Endothelial cell of umbilical vein (primary cell): Measurements from ENCODE around the gene SH3GL1. TPM values are rescaled to one million over a fixed set of nuclear protein-coding genes. Genes with fewer than 3 reads are reported as not detected.

Source experiments
- BruUV-seq: library from RNA; stranded (reverse); fragments of 400-500 nt; replicated peaks from 2 replicates; lab custom pipeline; 2021; lab: Mats Ljungman, UMichigan
- CTCF ChIA-PET: fragments of 300-600, 350-600 bp; sonication (Branson Sonifier 250); formaldehyde crosslinking; loops from one replicate; lab custom pipeline; 2021; ENCODE audit warnings: antibody characterized with exemption, inconsistent platforms; lab: Charles Lee
- POLR2A ChIA-PET: fragments of 300-600, 350-600 bp; sonication (Branson Sonifier 250); formaldehyde crosslinking; loops from one replicate; lab custom pipeline; 2021; ENCODE audit warnings: antibody characterized with exemption, inconsistent platforms; lab: Charles Lee
- DNase-seq: peaks from one replicate; pipeline ENCODE4 v3.0.0-alpha.2; 2011; ENCODE audit warnings: low read depth, low spot score
- FAIRE-seq: peaks from 2 replicates; lab custom pipeline; 2011; peaks lifted over from hg19 to GRCh38; lab: Jason Lieb, UNC
- H2AFZ ChIP-seq: 2 replicates; pipeline ENCODE4 v1.6.0; 2012; ENCODE audit warnings: low read depth, low read length, control low read depth, inconsistent platforms
- H3K27ac ChIP-seq: 2 replicates; pipeline ENCODE4 v1.5.1; 2011; ENCODE audit warnings: low read depth, mild to moderate bottlenecking, control low read depth, low read length, moderate library complexity; ENCODE audit not compliant: insufficient read depth
- H3K27me3 ChIP-seq, 2 experiments: 2 replicates each; pipeline versions ENCODE4 v1.6.0 to v1.6.1; 2011; ENCODE audit warnings: low read length in 2 of 2, mixed read lengths in 1 of 2; ENCODE audit not compliant: control insufficient read depth in 2 of 2, insufficient read depth in 2 of 2
- H3K36me3 ChIP-seq, 2 experiments: 2 replicates in 1 of 2; 3 replicates in 1 of 2; pipeline ENCODE4 v1.5.1; 2011; ENCODE audit warnings: low read length in 2 of 2, mild to moderate bottlenecking in 1 of 2, moderate library complexity in 1 of 2; ENCODE audit not compliant: control insufficient read depth in 2 of 2, insufficient read depth in 2 of 2; ENCODE audit errors: extremely low read depth in 1 of 2
- H3K4me1 ChIP-seq: 3 replicates; pipeline ENCODE4 v1.5.1; 2011; ENCODE audit warnings: mild to moderate bottlenecking, low read length; ENCODE audit not compliant: control insufficient read depth, insufficient read depth; ENCODE audit errors: extremely low read depth
- H3K4me2 ChIP-seq: 2 replicates; pipeline ENCODE4 v1.6.1; 2011; ENCODE audit warnings: low read length, control low read depth, mixed read lengths; ENCODE audit not compliant: insufficient read depth
- H3K4me3 ChIP-seq, 3 experiments: fragments of 200-600 bp in 1 of 3; sonication (generic), shearing (Covaris generic) in 1 of 3; replicated peaks in 1 of 3; 2 replicates each; pipeline ENCODE4 v1.5.1; 2011 to 2016; ENCODE audit warnings: control low read depth in 3 of 3, low read length in 3 of 3, mild to moderate bottlenecking in 2 of 3, inconsistent platforms in 1 of 3, low read depth in 1 of 3, moderate library complexity in 1 of 3; ENCODE audit not compliant: insufficient read depth in 1 of 3
- H3K79me2 ChIP-seq: 2 replicates; pipeline ENCODE4 v1.6.0; 2012; ENCODE audit warnings: low read length, inconsistent platforms; ENCODE audit not compliant: control insufficient read depth, insufficient read depth
- H3K9ac ChIP-seq: replicated peaks from 2 replicates; pipeline ENCODE3; 2011; ENCODE audit warnings: low read length, control low read depth; ENCODE audit not compliant: insufficient read depth; ENCODE audit errors: extremely low read depth
- H3K9me1 ChIP-seq: replicated peaks from 3 replicates; pipeline ENCODE4 v1.6.0; 2011; ENCODE audit warnings: mild to moderate bottlenecking, low read length; ENCODE audit not compliant: control insufficient read depth, insufficient read depth; ENCODE audit errors: extremely low read depth
- H3K9me3 ChIP-seq: replicated peaks from 2 replicates; pipeline ENCODE4 v1.5.1; 2012; ENCODE audit warnings: low read length, inconsistent platforms; ENCODE audit not compliant: control insufficient read depth, insufficient read depth
- H4K20me1 ChIP-seq: replicated peaks from 2 replicates; pipeline ENCODE3; 2011; ENCODE audit warnings: mild to moderate bottlenecking, low read length; ENCODE audit not compliant: control insufficient read depth, insufficient read depth; ENCODE audit errors: extremely low read depth
- CTCF ChIP-seq, 2 donors: IDR thresholded peaks; 1 replicate in 1 of 2; 2 replicates in 1 of 2; pipeline ENCODE4 v1.5.1; 2011; ENCODE audit warnings: low read length in 2 of 2, mild to moderate bottlenecking in 2 of 2, moderate library complexity in 2 of 2, control low read depth in 1 of 2, inconsistent platforms in 1 of 2, low read depth in 1 of 2; ENCODE audit not compliant: insufficient read depth in 1 of 2; ENCODE audit errors: extremely low read depth in 1 of 2
- EZH2 ChIP-seq: IDR thresholded peaks from 2 replicates; pipeline ENCODE4 v1.6.1; 2012; ENCODE audit warnings: borderline replicate concordance, low read depth, mild to moderate bottlenecking, moderate library complexity, low read length, inconsistent platforms; ENCODE audit not compliant: severe bottlenecking
- FOS ChIP-seq: IDR thresholded peaks from 2 replicates; pipeline ENCODE4 v1.6.1; 2011; ENCODE audit warnings: mild to moderate bottlenecking, low read length, moderate library complexity, borderline replicate concordance; ENCODE audit not compliant: insufficient read depth
- GATA2 ChIP-seq: IDR thresholded peaks from 2 replicates; pipeline ENCODE4 v1.7.0; 2011; ENCODE audit warnings: low read depth, mild to moderate bottlenecking, moderate library complexity, mixed read lengths, low read length; ENCODE audit not compliant: insufficient read length, insufficient read depth
- JUN ChIP-seq: IDR thresholded peaks from 2 replicates; pipeline ENCODE4 v1.6.1; 2011; ENCODE audit warnings: borderline replicate concordance, low read depth; ENCODE audit not compliant: insufficient read length, insufficient read depth
- MYC ChIP-seq: IDR thresholded peaks from one replicate; pipeline ENCODE4 v1.6.1; 2011; ENCODE audit warnings: mild to moderate bottlenecking, low read depth, low read length
- POLR2A ChIP-seq: IDR thresholded peaks from 2 replicates; pipeline ENCODE4 v1.6.1; 2012; ENCODE audit warnings: low read depth, mild to moderate bottlenecking, control low read depth, low read length
- POLR2AphosphoS5 ChIP-seq: IDR thresholded peaks from 2 replicates; pipeline ENCODE4 v1.6.1; 2012; ENCODE audit warnings: low read depth, mild to moderate bottlenecking, control low read depth, low read length, moderate library complexity; ENCODE audit not compliant: insufficient read depth
- dilution Hi-C: fragments of 300-500 bp; cut with MboI; formaldehyde crosslinking; loops from one replicate; pipeline ENCODE4 v1.15.0; 2019; ENCODE audit warnings: low sequenced_read_pairs; ENCODE audit not compliant: extremely low pct_ligation_motif_present
- intact Hi-C: fragments of 100-400 bp; cut with micrococcal nuclease; formaldehyde crosslinking; loops from one replicate; pipeline ENCODE4 v1.10.0; 2022
- polyA plus RNA-seq, 4 experiments: library from polyadenylated mRNA; depleted of rRNA in 3 of 4; stranded (reverse) in 3 of 4; unstranded in 1 of 4; fragments of >200 nt; gene quantifications; 2 replicates each; pipeline versions ENCODE4 v1.2.1 to v1.2.3, GENCODE V29; 2011 to 2012; ENCODE audit warnings: missing spikeins in 1 of 4
- total RNA-seq: library from RNA; stranded (reverse); gene quantifications from 2 replicates; pipeline ENCODE4 v1.2.3, GENCODE V29; 2021
- TF ChIP-seq, protein P1 (sequence below): IDR thresholded peaks from 2 replicates; pipeline ENCODE4 v1.6.1; 2011; ENCODE audit not compliant: insufficient read depth, insufficient read length

The SH3GL1 gene
- total and polyA plus RNA-seq, 2 donors (not counting 3 experiments of a cell fraction or from before 2014, with no cell fraction given): 143 to 145 TPM

DNA sequence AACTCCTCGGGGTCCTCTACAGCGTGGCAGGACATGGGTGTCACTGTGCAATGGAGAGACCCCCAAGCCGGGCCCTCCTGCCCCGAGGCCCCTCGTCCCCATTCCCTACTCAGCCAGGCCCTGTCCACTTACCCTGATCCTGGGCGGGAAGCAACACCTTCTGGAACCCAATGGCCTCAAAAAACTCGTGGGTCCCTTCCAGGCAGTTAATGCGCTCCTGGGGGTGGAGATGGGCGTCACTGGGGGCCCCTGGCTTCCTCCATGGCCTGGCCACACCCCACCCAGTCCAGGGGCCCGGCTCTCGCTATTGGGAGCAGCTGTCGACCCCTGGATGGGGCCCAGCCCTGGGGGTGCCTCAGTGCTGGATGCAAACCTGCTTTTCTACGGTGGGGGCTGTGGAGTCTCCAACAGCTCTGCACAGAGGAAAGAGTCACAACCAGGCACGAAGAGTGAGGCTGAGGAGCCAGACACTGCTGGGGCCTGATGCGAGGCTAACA, 46.4 kb upstream of the SH3GL1 start:
- Histone ChIP-seq H3K79me2 (no peaks in the 10 kb centered on the region), H2AFZ (no peak overlapping the region), H3K4me2 (no peak overlapping the region), H3K36me3 (peaks cover 10 to 50% of the 10 kb centered on the region in 2 experiments), H3K27me3 (no peaks in the 10 kb centered on the region), H3K4me1 (no peaks in the 10 kb centered on the region), H3K9me1 (no peaks in the 10 kb centered on the region), H3K27ac (no peak overlapping the region), H3K9ac (no peak overlapping the region), H3K9me3 (no peaks in the 10 kb centered on the region), H4K20me1 (no peaks in the 10 kb centered on the region), H3K4me3 (no peak overlapping the region)
- no TSS peak for BruUV-seq
- TF ChIP-seq FOS: no peak
- TF ChIP-seq POLR2A: no peak
- TF ChIP-seq EZH2: no peak
- no peak for TF ChIP-seq GATA2
- no peak for TF ChIP-seq JUN
- TF ChIP-seq CTCF (IDR thresholded peaks at IDR 0.05; ENCODE audit: extremely low read depth in 1 of 2, insufficient read depth in 1 of 2, low read depth in 1 of 2, low read length in 2 of 2): no peak
- TF ChIP-seq, protein P1, sequence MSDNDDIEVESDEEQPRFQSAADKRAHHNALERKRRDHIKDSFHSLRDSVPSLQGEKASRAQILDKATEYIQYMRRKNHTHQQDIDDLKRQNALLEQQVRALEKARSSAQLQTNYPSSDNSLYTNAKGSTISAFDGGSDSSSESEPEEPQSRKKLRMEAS: no peak
- TF ChIP-seq MYC: no peak
- no peak for TF ChIP-seq POLR2AphosphoS5
- dilution Hi-C loops: no loop called here
- intact Hi-C loops: no loop called here
- FAIRE-seq (no peak), DNase-seq (no peak)
- ChIA-PET POLR2A (no interaction called here), CTCF (interaction anchor here (2.1 kb wide), 1 partner anchor 10 kb away, joined by 5 read pairs; no protein-coding TSS in a partner anchor)
